ENCODE measurements around the gene INPP4B.

INPP4B gene

GRCh38 chr4:142291299-142292050, 554.6 kb downstream of the INPP4B start:
- Histone ChIP-seq H3K27me3 (ENCODE audit: control insufficient read depth, insufficient read depth, low read length) (no peaks in the 10 kb centered on the region), H3K4me3 (ENCODE audit: low read depth, low read length) (no peak overlapping the region), H3K9me3 (ENCODE audit: control insufficient read depth, insufficient read depth, low read length) (no peaks in the 10 kb centered on the region), H3K4me1 (ENCODE audit: control insufficient read depth, insufficient read depth, low read length) (no peaks in the 10 kb centered on the region), H3K9ac (ENCODE audit: low read depth, low read length) (no peak overlapping the region), H3K36me3 (ENCODE audit: control insufficient read depth, insufficient read depth, low read length) (no peaks in the 10 kb centered on the region), H3K27ac (ENCODE audit: low read depth, low read length) (no peak overlapping the region)

GRCh38 chr4:142287371-142287770, 558.7 kb downstream of the INPP4B start:
- Histone ChIP-seq H3K36me3 (ENCODE audit: control insufficient read depth, insufficient read depth, low read length) (no peaks in the 10 kb centered on the region), H3K27ac (ENCODE audit: low read depth, low read length) (no peak overlapping the region), H3K9me3 (ENCODE audit: control insufficient read depth, insufficient read depth, low read length) (no peaks in the 10 kb centered on the region), H3K27me3 (ENCODE audit: control insufficient read depth, insufficient read depth, low read length) (no peaks in the 10 kb centered on the region), H3K9ac (ENCODE audit: low read depth, low read length) (no peak overlapping the region), H3K4me3 (ENCODE audit: low read depth, low read length) (no peak overlapping the region), H3K4me1 (ENCODE audit: control insufficient read depth, insufficient read depth, low read length) (no peaks in the 10 kb centered on the region)

GRCh38 chr4:142285222-142285583, 560.9 kb downstream of the INPP4B start:
- Histone ChIP-seq H3K9me3 (ENCODE audit: control insufficient read depth, insufficient read depth, low read length) (no peaks in the 10 kb centered on the region), H3K4me1 (ENCODE audit: control insufficient read depth, insufficient read depth, low read length) (no peaks in the 10 kb centered on the region), H3K4me3 (ENCODE audit: low read depth, low read length) (no peak overlapping the region), H3K27ac (ENCODE audit: low read depth, low read length) (no peak overlapping the region), H3K27me3 (ENCODE audit: control insufficient read depth, insufficient read depth, low read length) (no peaks in the 10 kb centered on the region), H3K9ac (ENCODE audit: low read depth, low read length) (no peak overlapping the region), H3K36me3 (ENCODE audit: control insufficient read depth, insufficient read depth, low read length) (no peaks in the 10 kb centered on the region)

GRCh38 chr4:142284402-142285221, 561.5 kb downstream of the INPP4B start:
- no peak overlapping the region for H3K4me3 ChIP-seq (ENCODE audit: low read depth, low read length)
- H3K36me3 ChIP-seq (ENCODE audit: control insufficient read depth, insufficient read depth, low read length), result no peaks in the 10 kb centered on the region
- H3K27me3 ChIP-seq (ENCODE audit: control insufficient read depth, insufficient read depth, low read length), result no peaks in the 10 kb centered on the region
- H3K9ac ChIP-seq (ENCODE audit: low read depth, low read length), result no peak overlapping the region
- H3K27ac ChIP-seq (ENCODE audit: low read depth, low read length), result no peak overlapping the region
- no peaks in the 10 kb centered on the region for H3K4me1 ChIP-seq (ENCODE audit: control insufficient read depth, insufficient read depth, low read length)
- no peaks in the 10 kb centered on the region for H3K9me3 ChIP-seq (ENCODE audit: control insufficient read depth, insufficient read depth, low read length)

GRCh38 chr4:142282870-142283431, 563.1 kb downstream of the INPP4B start:
- no peaks in the 10 kb centered on the region for H3K9me3 ChIP-seq (ENCODE audit: control insufficient read depth, insufficient read depth, low read length)
- no peak overlapping the region for H3K27ac ChIP-seq (ENCODE audit: low read depth, low read length)
- H3K36me3 ChIP-seq (ENCODE audit: control insufficient read depth, insufficient read depth, low read length), result no peaks in the 10 kb centered on the region
- H3K4me3 ChIP-seq (ENCODE audit: low read depth, low read length), result no peak overlapping the region
- H3K27me3 ChIP-seq (ENCODE audit: control insufficient read depth, insufficient read depth, low read length), result no peaks in the 10 kb centered on the region
- no peak overlapping the region for H3K9ac ChIP-seq (ENCODE audit: low read depth, low read length)
- H3K4me1 ChIP-seq (ENCODE audit: control insufficient read depth, insufficient read depth, low read length), result no peaks in the 10 kb centered on the region

- Histone ChIP-seq H3K4me1 (ENCODE audit: control insufficient read depth, insufficient read depth, low read length) (no peaks in the 10 kb centered on the region), H3K9ac (ENCODE audit: low read depth, low read length) (no peak overlapping the region), H3K27ac (ENCODE audit: low read depth, low read length) (no peak overlapping the region), H3K4me3 (ENCODE audit: low read depth, low read length) (no peak overlapping the region), H3K9me3 (ENCODE audit: control insufficient read depth, insufficient read depth, low read length) (no peaks in the 10 kb centered on the region), H3K36me3 (ENCODE audit: control insufficient read depth, insufficient read depth, low read length) (no peaks in the 10 kb centered on the region), H3K27me3 (ENCODE audit: control insufficient read depth, insufficient read depth, low read length) (no peaks in the 10 kb centered on the region)
These were observed 564.1 kb downstream of the INPP4B start for GRCh38 chr4:142281999-142282398.

- Histone ChIP-seq H3K4me3 (ENCODE audit: low read depth, low read length) (no peak overlapping the region), H3K36me3 (ENCODE audit: control insufficient read depth, insufficient read depth, low read length) (no peaks in the 10 kb centered on the region), H3K9ac (ENCODE audit: low read depth, low read length) (no peak overlapping the region), H3K27ac (ENCODE audit: low read depth, low read length) (no peak overlapping the region), H3K9me3 (ENCODE audit: control insufficient read depth, insufficient read depth, low read length) (no peaks in the 10 kb centered on the region), H3K4me1 (ENCODE audit: control insufficient read depth, insufficient read depth, low read length) (no peaks in the 10 kb centered on the region), H3K27me3 (ENCODE audit: control insufficient read depth, insufficient read depth, low read length) (no peaks in the 10 kb centered on the region)
These were observed 567.4 kb downstream of the INPP4B start for GRCh38 chr4:142278663-142279062.

- H3K9me3 ChIP-seq (ENCODE audit: control insufficient read depth, insufficient read depth, low read length), result no peaks in the 10 kb centered on the region
- H3K27me3 ChIP-seq (ENCODE audit: control insufficient read depth, insufficient read depth, low read length), result no peaks in the 10 kb centered on the region
- no peak overlapping the region for H3K4me3 ChIP-seq (ENCODE audit: low read depth, low read length)
- H3K9ac ChIP-seq (ENCODE audit: low read depth, low read length), result no peak overlapping the region
- no peak overlapping the region for H3K27ac ChIP-seq (ENCODE audit: low read depth, low read length)
- no peaks in the 10 kb centered on the region for H3K36me3 ChIP-seq (ENCODE audit: control insufficient read depth, insufficient read depth, low read length)
- H3K4me1 ChIP-seq (ENCODE audit: control insufficient read depth, insufficient read depth, low read length), result no peaks in the 10 kb centered on the region
These were observed 567.9 kb downstream of the INPP4B start for GRCh38 chr4:142278171-142278570.

GRCh38 chr4:142274137-142274536, 572.0 kb downstream of the INPP4B start:
- Histone ChIP-seq H3K9ac (ENCODE audit: low read depth, low read length) (no peak overlapping the region), H3K9me3 (ENCODE audit: control insufficient read depth, insufficient read depth, low read length) (no peaks in the 10 kb centered on the region), H3K27me3 (ENCODE audit: control insufficient read depth, insufficient read depth, low read length) (no peaks in the 10 kb centered on the region), H3K4me3 (ENCODE audit: low read depth, low read length) (no peak overlapping the region), H3K27ac (ENCODE audit: low read depth, low read length) (no peak overlapping the region), H3K4me1 (ENCODE audit: control insufficient read depth, insufficient read depth, low read length) (peaks cover 11% of the 10 kb centered on the region), H3K36me3 (ENCODE audit: control insufficient read depth, insufficient read depth, low read length) (no peaks in the 10 kb centered on the region)

- Histone ChIP-seq H3K9ac (ENCODE audit: low read depth, low read length) (no peak overlapping the region), H3K4me3 (ENCODE audit: low read depth, low read length) (no peak overlapping the region), H3K27ac (ENCODE audit: low read depth, low read length) (no peak overlapping the region), H3K4me1 (ENCODE audit: control insufficient read depth, insufficient read depth, low read length) (peaks cover 17% of the 10 kb centered on the region), H3K36me3 (ENCODE audit: control insufficient read depth, insufficient read depth, low read length) (no peaks in the 10 kb centered on the region), H3K9me3 (ENCODE audit: control insufficient read depth, insufficient read depth, low read length) (no peaks in the 10 kb centered on the region), H3K27me3 (ENCODE audit: control insufficient read depth, insufficient read depth, low read length) (no peaks in the 10 kb centered on the region)
These were observed 573.6 kb downstream of the INPP4B start for GRCh38 chr4:142272452-142272851.

- no peak overlapping the region for H3K9ac ChIP-seq (ENCODE audit: low read depth, low read length)
- no peak overlapping the region for H3K4me3 ChIP-seq (ENCODE audit: low read depth, low read length)
- no peaks in the 10 kb centered on the region for H3K27me3 ChIP-seq (ENCODE audit: control insufficient read depth, insufficient read depth, low read length)
- no peaks in the 10 kb centered on the region for H3K36me3 ChIP-seq (ENCODE audit: control insufficient read depth, insufficient read depth, low read length)
- H3K27ac ChIP-seq (ENCODE audit: low read depth, low read length), result no peak overlapping the region
- peaks cover 17% of the 10 kb centered on the region for H3K4me1 ChIP-seq (ENCODE audit: control insufficient read depth, insufficient read depth, low read length)
- H3K9me3 ChIP-seq (ENCODE audit: control insufficient read depth, insufficient read depth, low read length), result no peaks in the 10 kb centered on the region
These were observed 574.3 kb downstream of the INPP4B start for GRCh38 chr4:142271832-142272231.
